Measurements from ENCODE around the gene SEC23B.

SEC23B gene

GRCh38 chr20:18577942-18578341 is 70.2 kb downstream of the SEC23B start:
- no peak for TF ChIP-seq JUND (IDR thresholded peaks at IDR 0.05; ENCODE audit: low read depth)
- no peak for DNase-seq (ENCODE audit: low read depth in 1 of 2, low spot score in 1 of 2)
- in situ Hi-C loops (cut with HindIII; ENCODE audit: low pct_unique_long_range_greater_than_20kb, low sequenced_read_pairs), result no loop called here

GRCh38 chr20:18578581-18578980 is 70.8 kb downstream of the SEC23B start:
- in situ Hi-C loops (cut with HindIII; ENCODE audit: low pct_unique_long_range_greater_than_20kb, low sequenced_read_pairs), result no loop called here
- no peak for DNase-seq (ENCODE audit: low read depth in 1 of 2, low spot score in 1 of 2)
- TF ChIP-seq JUND (IDR thresholded peaks at IDR 0.05; ENCODE audit: low read depth), result no peak

GRCh38 chr20:18580012-18580411 is 72.3 kb downstream of the SEC23B start:
- TF ChIP-seq JUND (IDR thresholded peaks at IDR 0.05; ENCODE audit: low read depth), result no peak
- in situ Hi-C loops (cut with HindIII; ENCODE audit: low pct_unique_long_range_greater_than_20kb, low sequenced_read_pairs), result no loop called here
- DNase-seq (ENCODE audit: low read depth in 1 of 2, low spot score in 1 of 2), result no peak

GRCh38 chr20:18585134-18585533 is 77.4 kb downstream of the SEC23B start:
- no peak for TF ChIP-seq JUND (IDR thresholded peaks at IDR 0.05; ENCODE audit: low read depth)
- peak in 1 of 2 experiments; percentile 68 for DNase-seq (ENCODE audit: low read depth in 1 of 2, low spot score in 1 of 2)
- in situ Hi-C loops (cut with HindIII; ENCODE audit: low pct_unique_long_range_greater_than_20kb, low sequenced_read_pairs), result no loop called here

- peak; percentile 79 to 92 for DNase-seq (ENCODE audit: low read depth in 1 of 2, low spot score in 1 of 2)
- in situ Hi-C loops (cut with HindIII; ENCODE audit: low pct_unique_long_range_greater_than_20kb, low sequenced_read_pairs), result no loop called here
- TF ChIP-seq JUND (IDR thresholded peaks at IDR 0.05; ENCODE audit: low read depth), result no peak
Observed at GRCh38 chr20:18587665-18588573, 80.2 kb downstream of the SEC23B start, which contains the start of gene DTD1. DTD1 (plus strand) TSS chr20:18588054; CDS start chr20:18588073, 19 bp downstream.

GRCh38 chr20:18588574-18588933 is 80.8 kb downstream of the SEC23B start:
- TF ChIP-seq JUND (IDR thresholded peaks at IDR 0.05; ENCODE audit: low read depth), result no peak
- in situ Hi-C loops (cut with HindIII; ENCODE audit: low pct_unique_long_range_greater_than_20kb, low sequenced_read_pairs), result no loop called here
- no peak for DNase-seq (ENCODE audit: low read depth in 1 of 2, low spot score in 1 of 2)

- no peak for DNase-seq (ENCODE audit: low read depth in 1 of 2, low spot score in 1 of 2)
- in situ Hi-C loops (cut with HindIII; ENCODE audit: low pct_unique_long_range_greater_than_20kb, low sequenced_read_pairs), result no loop called here
- no peak for TF ChIP-seq JUND (IDR thresholded peaks at IDR 0.05; ENCODE audit: low read depth)
Observed at GRCh38 chr20:18589941-18590674, 82.4 kb downstream of the SEC23B start.

- no peak for DNase-seq (ENCODE audit: low read depth in 1 of 2, low spot score in 1 of 2)
- no peak for TF ChIP-seq JUND (IDR thresholded peaks at IDR 0.05; ENCODE audit: low read depth)
- in situ Hi-C loops (cut with HindIII; ENCODE audit: low pct_unique_long_range_greater_than_20kb, low sequenced_read_pairs), result no loop called here
Observed at GRCh38 chr20:18596270-18596669, 88.5 kb downstream of the SEC23B start.

- DNase-seq (ENCODE audit: low read depth in 1 of 2, low spot score in 1 of 2), result no peak
- in situ Hi-C loops (cut with HindIII; ENCODE audit: low pct_unique_long_range_greater_than_20kb, low sequenced_read_pairs), result no loop called here
- TF ChIP-seq JUND (IDR thresholded peaks at IDR 0.05; ENCODE audit: low read depth), result no peak
Observed at GRCh38 chr20:18609741-18610140, 102.0 kb downstream of the SEC23B start.

Data from T47D (cell line).